CD14-positive monocyte (primary cell): Measurements from ENCODE around the gene FLOT2. TPM values are rescaled to one million over a fixed set of nuclear protein-coding genes. Genes with fewer than 3 reads are reported as not detected.

Experiments used
- DNase-seq, 3 donors: peaks; one replicate each; pipeline ENCODE4 v3.0.0-alpha.2; 2011 to 2022
- H2AFZ ChIP-seq: 2 replicates; pipeline ENCODE4 v1.6.0; 2012; ENCODE audit warnings: mild to moderate bottlenecking, low read depth, low read length, inconsistent platforms; ENCODE audit not compliant: insufficient read depth, poor library complexity, severe bottlenecking
- H3K27ac ChIP-seq, 2 donors: 1 replicate in 1 of 2; 2 replicates in 1 of 2; pipeline ENCODE4 v1.5.1; 2012 to 2013; ENCODE audit warnings: low read length in 2 of 2, control low read depth in 1 of 2, inconsistent platforms in 1 of 2, low read depth in 1 of 2, mild to moderate bottlenecking in 1 of 2
- H3K27me3 ChIP-seq, 2 donors: one replicate each; pipeline versions ENCODE4 v1.6.0 to v1.6.1; 2011 to 2013; ENCODE audit warnings: low read length in 2 of 2; ENCODE audit not compliant: control insufficient read depth in 2 of 2, insufficient read depth in 2 of 2
- H3K36me3 ChIP-seq, 2 donors: replicated peaks in 1 of 2; 1 replicate in 1 of 2; 2 replicates in 1 of 2; pipeline versions ENCODE4 v1.5.1 to v1.6.1; 2012 to 2013; ENCODE audit warnings: low read length in 2 of 2, control low read depth in 1 of 2, inconsistent platforms in 1 of 2, mild to moderate bottlenecking in 1 of 2; ENCODE audit not compliant: insufficient read depth in 2 of 2, control insufficient read depth in 1 of 2
- H3K4me1 ChIP-seq, 2 donors: 1 replicate in 1 of 2; 2 replicates in 1 of 2; pipeline versions ENCODE4 v1.5.1 to v1.6.1; 2012 to 2013; ENCODE audit warnings: low read length in 2 of 2, control low read depth in 1 of 2, inconsistent platforms in 1 of 2, mild to moderate bottlenecking in 1 of 2, moderate library complexity in 1 of 2; ENCODE audit not compliant: insufficient read depth in 2 of 2, control insufficient read depth in 1 of 2
- H3K4me2 ChIP-seq: replicated peaks from 2 replicates; pipeline ENCODE3; 2012; ENCODE audit warnings: low read length, moderate library complexity, mild to moderate bottlenecking; ENCODE audit not compliant: poor library complexity, severe bottlenecking; ENCODE audit errors: extremely low read depth
- H3K4me3 ChIP-seq, 3 experiments: fragments of 200-600 bp in 1 of 3; sonication (generic) in 1 of 3; replicated peaks in 1 of 3; 1 replicate in 2 of 3; 2 replicates in 1 of 3; pipeline ENCODE4 v1.5.1; 2011 to 2013; ENCODE audit warnings: low read length in 3 of 3, mild to moderate bottlenecking in 3 of 3, control low read depth in 2 of 3, low read depth in 2 of 3, inconsistent platforms in 1 of 3, moderate library complexity in 1 of 3
- H3K79me2 ChIP-seq: 2 replicates; pipeline ENCODE4 v1.6.0; 2012; ENCODE audit warnings: mild to moderate bottlenecking, control low read depth, inconsistent platforms, low read length, moderate library complexity; ENCODE audit not compliant: insufficient read depth
- H3K9ac ChIP-seq: 2 replicates; pipeline ENCODE4 v1.6.0; 2017; ENCODE audit warnings: low read length, mild to moderate bottlenecking; ENCODE audit not compliant: insufficient read depth, poor library complexity, severe bottlenecking
- H3K9me3 ChIP-seq, 2 donors: replicated peaks in 1 of 2; 1 replicate in 1 of 2; 2 replicates in 1 of 2; pipeline versions ENCODE4 v1.5.1 to v1.6.1; 2012 to 2013; ENCODE audit warnings: low read length in 2 of 2, control low read depth in 1 of 2; ENCODE audit not compliant: control insufficient read depth in 1 of 2, insufficient read depth in 1 of 2
- H4K20me1 ChIP-seq: 2 replicates; pipeline ENCODE4 v1.6.0; 2012; ENCODE audit warnings: mild to moderate bottlenecking, low read length, control low read depth, moderate library complexity; ENCODE audit not compliant: insufficient read depth
- H3K27ac Mint-ChIP-seq, 7 donors: one replicate each; pipeline ENCODE4 v1.8.0; 2020; ENCODE audit warnings: mild to moderate bottlenecking in 7 of 7, mixed read lengths in 7 of 7, moderate library complexity in 6 of 7, inconsistent platforms in 2 of 7
- H3K27me3 Mint-ChIP-seq, 3 donors: one replicate each; pipeline ENCODE4 v1.8.0; 2021 to 2022; ENCODE audit warnings: low read depth in 3 of 3, mild to moderate bottlenecking in 3 of 3, mixed read lengths in 3 of 3, moderate library complexity in 3 of 3, inconsistent platforms in 1 of 3
- H3K36me3 Mint-ChIP-seq, 2 donors: one replicate each; pipeline ENCODE4 v1.8.0; 2020; ENCODE audit warnings: mixed read lengths in 2 of 2, inconsistent platforms in 1 of 2, mild to moderate bottlenecking in 1 of 2
- H3K4me1 Mint-ChIP-seq: one replicate; pipeline ENCODE4 v1.8.0; 2020; ENCODE audit warnings: mild to moderate bottlenecking, mixed read lengths
- H3K4me3 Mint-ChIP-seq, 2 donors: one replicate each; pipeline ENCODE4 v1.8.0; 2020; ENCODE audit warnings: mild to moderate bottlenecking in 2 of 2, mixed read lengths in 2 of 2, moderate library complexity in 1 of 2
- H3K9me3 Mint-ChIP-seq, 7 donors: one replicate each; pipeline ENCODE4 v1.8.0; 2020 to 2022; ENCODE audit warnings: mixed read lengths in 7 of 7, mild to moderate bottlenecking in 6 of 7, moderate library complexity in 6 of 7, inconsistent platforms in 2 of 7
- CTCF ChIP-seq: fragments of 200-600 bp; IDR thresholded peaks from one replicate; pipeline ENCODE4 v1.8.0; 2022; ENCODE audit warnings: antibody characterized with exemption, mild to moderate bottlenecking
- WGBS: methylation state at CpG from one replicate; pipeline ENCODE4 v1.1.5; 2013; ENCODE audit warnings: missing lambda C conversion rate; ENCODE audit not compliant: insufficient coverage; 5-methylcytosine and 5-hydroxymethylcytosine counted together
- intact Hi-C, 2 donors: fragments of 100-400 bp; cut with micrococcal nuclease; formaldehyde crosslinking; loops; one replicate each; pipeline versions ENCODE4 v1.15.0 to v1.15.1; 2023
- polyA minus RNA-seq: library from RNA; depleted of rRNA, polyadenylated mRNA; stranded (reverse); fragments of >200 nt; gene quantifications from 2 replicates; pipeline ENCODE4 v1.2.3, GENCODE V29; 2012
- polyA plus RNA-seq, 3 donors: library from polyadenylated mRNA; depleted of rRNA in 1 of 3; unstranded in 2 of 3; stranded (reverse) in 1 of 3; fragments of 300-500 nt in 2 of 3; fragments of >200 nt in 1 of 3; fragmentation: Illumina TruSeq in 2 of 3; gene quantifications; 1 replicate in 2 of 3; 2 replicates in 1 of 3; pipeline ENCODE4 v1.2.3, GENCODE V29; 2012 to 2021
- total RNA-seq, 12 experiments: library from RNA in 1 of 12; stranded (reverse) in 1 of 12; fragments of 120-200 nt in 1 of 12; gene quantifications; one replicate each; pipeline ENCODE4 v1.2.4 and lab custom pipeline; 2013 to 2026; ENCODE audit warnings: mixed read lengths in 6 of 12, inconsistent platforms in 1 of 12

Gene FLOT2
- 52.8 TPM for total RNA-seq (2013)
- polyA plus RNA-seq: 100 to 1,000 TPM; 138 to 271 (median 244) TPM
- polyA minus RNA-seq: 39.6 and 55.9 TPM in 2 replicates
- 4.2 to 86.8 (median 65.2) reads per million in 11 experiments for total RNA-seq (lab: John Stamatoyannopoulos, UW)

GRCh38 chr17:28896884-28897768, at the start of gene FLOT2:
Gene FLOT2 (minus strand): TSS chr17:28897733. CDS start chr17:28897574, 159 bp downstream.
- H3K79me2 ChIP-seq: peaks cover 76% of the 10 kb centered on the region
- WGBS: under 1% methylated on average over 52 of the region's 73 CpGs

More at GRCh38 chr17:28896884-28897768, at the start of gene FLOT2:
- Histone ChIP-seq H4K20me1 (peaks cover 24% of the 10 kb centered on the region), H3K4me2 (peak within 1 kb of the TSS; percentile 92), H3K4me1 (peaks cover 63 to 70% of the 10 kb centered on the region in 2 donors), H3K9ac (peak within 1 kb of the TSS; percentile 91), H3K4me3 (peak within 1 kb of the TSS; percentile 79 to 98 (median 86)), H3K27me3 (no peaks in the 10 kb centered on the region), H3K9me3 (no peaks in the 10 kb centered on the region), H2AFZ (peak within 1 kb of the TSS; percentile 95), H3K36me3 (no peaks in the 10 kb centered on the region), H3K27ac (peak within 1 kb of the TSS; percentile 84 to 90)
- peak; percentile 60 for TF ChIP-seq CTCF
- H3K36me3 Mint-ChIP-seq: peaks cover 6 to 11% of the 10 kb centered on the region in 2 donors
- peak within 1 kb of the TSS; percentile 85 to 96 (median 93) for H3K27ac Mint-ChIP-seq
- peak within 1 kb of the TSS; percentile 92 to 93 for H3K4me3 Mint-ChIP-seq
- H3K4me1 Mint-ChIP-seq: peaks cover 56% of the 10 kb centered on the region
- peaks cover 0 to 2% (median 0%) of the 10 kb centered on the region in 7 donors for H3K9me3 Mint-ChIP-seq
- DNase-seq: peak; percentile 37 to 92 (median 79)
- intact Hi-C loops: loop anchor here in 1 of 2 donors (5.0 kb wide), 1 partner anchor 180 kb away; the partner anchor contains the start of genes RAB34 and RPL23A
- peaks cover 0 to 7% (median 1%) of the 10 kb centered on the region in 3 donors for H3K27me3 Mint-ChIP-seq
